NCI-H2227 (cell line): ENCODE results near the gene FANCL.
"Not testable (repeated sequence)": the region's sequence is repeated elsewhere in the genome, so short reads cannot be mapped to it uniquely, and the experiment has no call there.

Experiments used
- DNase-seq: peaks from one replicate; lab custom pipeline; 2025; ENCODE audit not compliant: unreplicated experiment; lab: John Stamatoyannopoulos, UW

Gene FANCL

DNA sequence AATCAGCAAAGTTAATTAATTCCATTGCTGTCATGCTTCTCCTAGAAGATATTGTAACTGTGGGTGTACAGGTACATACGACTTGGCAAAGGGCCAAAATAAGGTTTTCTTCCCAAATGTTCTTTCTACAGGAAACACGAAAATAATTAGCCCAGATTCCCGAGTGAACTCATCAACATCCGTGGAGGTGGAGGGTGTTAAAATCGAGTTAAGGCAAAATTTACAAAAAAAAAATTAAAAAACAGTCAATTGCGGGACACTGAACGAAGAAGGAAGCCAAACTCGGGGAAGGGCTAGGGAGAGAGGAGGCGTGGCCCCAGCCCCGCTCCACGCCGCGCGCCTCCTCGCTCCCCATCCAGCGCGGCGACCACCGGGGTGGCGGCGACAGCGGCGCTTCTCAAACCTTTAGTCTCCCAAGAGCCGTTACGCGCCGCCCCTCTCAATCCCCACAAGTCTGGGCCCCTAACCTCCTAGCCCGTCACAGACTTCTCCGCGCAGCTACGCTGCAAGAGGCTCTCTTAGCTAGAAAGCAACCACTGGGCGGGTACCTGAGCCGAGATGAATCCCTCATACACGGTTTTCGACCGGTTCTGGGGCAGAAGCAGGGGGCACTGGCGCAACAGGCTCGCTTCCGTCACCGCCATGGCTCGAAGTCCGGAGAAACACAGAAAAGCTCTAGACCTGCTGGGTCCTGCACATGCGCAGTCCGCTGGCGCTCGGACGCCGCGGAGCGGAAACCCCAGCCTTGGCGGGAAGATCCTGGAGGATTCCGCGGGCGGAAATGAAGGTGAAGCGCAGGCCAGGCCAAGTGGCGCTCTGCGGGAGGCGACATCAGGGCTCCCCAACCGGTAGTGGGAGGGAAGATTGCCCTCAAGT, at the start of gene FANCL:
Gene FANCL (minus strand): TSS at position 656 of the 876 bp plus-strand sequence. CDS start 12 bp downstream, at position 644.
- DNase-seq: peak; percentile 97

DNA sequence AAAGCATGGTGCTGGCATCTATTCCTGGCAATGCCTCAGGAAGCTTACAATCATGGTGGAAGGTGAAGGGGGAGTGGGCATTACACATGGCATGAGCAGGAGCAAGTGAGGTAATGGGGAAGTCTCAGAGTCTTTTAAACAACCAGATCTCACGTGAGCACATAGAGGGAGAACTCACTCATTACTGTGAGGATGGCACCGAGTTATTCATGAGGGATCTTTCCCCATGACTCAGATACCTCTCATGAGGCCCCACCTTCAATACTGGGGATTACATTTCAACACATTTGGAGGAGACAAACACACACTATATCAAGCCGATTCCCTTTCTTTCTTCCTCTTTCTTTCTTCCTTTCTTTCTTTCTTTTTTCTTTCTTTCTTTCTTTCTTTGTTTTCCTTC, 47.9 kb upstream of the FANCL start:
- DNase-seq: no peak

DNA sequence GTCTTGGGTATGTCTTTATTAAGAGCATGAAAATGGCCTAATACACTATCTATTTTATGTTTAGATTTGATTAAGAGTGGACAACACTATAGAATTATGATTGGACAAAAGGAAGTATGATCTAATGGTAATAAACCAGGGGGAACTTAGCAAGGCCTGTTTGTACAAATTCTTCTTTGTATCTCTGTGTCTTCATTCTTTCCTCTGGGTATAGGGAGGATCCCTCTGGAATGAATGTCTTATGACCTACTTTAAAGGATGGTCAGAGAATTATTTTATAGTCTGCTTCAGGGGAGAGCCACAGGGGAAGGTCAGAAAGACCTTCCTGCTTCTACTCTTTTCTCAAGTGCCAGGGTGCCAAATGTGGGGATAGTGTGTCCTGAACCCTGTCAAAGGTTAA, 42.8 kb upstream of the FANCL start:
- no peak for DNase-seq

DNA sequence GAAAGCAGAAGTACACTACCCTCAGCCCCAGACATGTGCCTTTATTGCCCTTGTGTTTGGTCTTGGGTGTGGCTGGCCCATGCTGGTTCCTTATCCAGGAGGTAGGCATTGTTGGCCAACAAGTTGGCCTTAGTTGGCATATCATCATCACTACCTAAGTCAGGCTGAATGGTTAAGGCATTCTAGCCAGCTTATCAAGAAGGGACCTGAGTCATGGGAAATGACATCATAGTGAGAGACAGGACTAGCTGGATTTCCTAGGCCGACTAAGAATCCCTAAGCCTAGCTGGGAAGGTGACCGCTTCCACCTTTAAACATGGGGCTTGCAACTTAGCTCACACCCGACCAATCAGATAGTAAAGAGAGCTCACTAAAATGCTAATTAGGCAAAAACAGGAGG, 34.0 kb upstream of the FANCL start:
- DNase-seq: not testable (repeated sequence)

DNA sequence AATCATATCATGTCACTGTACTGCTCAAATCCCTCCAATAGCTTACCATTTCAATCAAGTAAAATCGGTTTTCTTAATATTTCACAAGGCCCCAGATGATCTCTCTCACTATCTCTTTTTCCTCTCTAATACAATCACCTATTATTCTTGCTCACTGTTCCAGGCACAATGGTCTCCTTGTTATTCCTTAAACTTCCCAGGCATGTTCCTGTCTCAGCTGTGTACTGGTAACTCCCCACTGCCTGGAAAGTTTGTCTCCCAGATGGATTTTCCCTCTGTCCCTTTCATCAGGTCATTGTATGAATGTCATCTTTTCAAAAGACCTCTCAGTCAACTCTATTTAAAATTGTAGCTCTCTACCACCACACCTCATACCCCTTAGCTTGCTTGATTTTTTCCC, 30.7 kb upstream of the FANCL start:
- no peak for DNase-seq

DNA sequence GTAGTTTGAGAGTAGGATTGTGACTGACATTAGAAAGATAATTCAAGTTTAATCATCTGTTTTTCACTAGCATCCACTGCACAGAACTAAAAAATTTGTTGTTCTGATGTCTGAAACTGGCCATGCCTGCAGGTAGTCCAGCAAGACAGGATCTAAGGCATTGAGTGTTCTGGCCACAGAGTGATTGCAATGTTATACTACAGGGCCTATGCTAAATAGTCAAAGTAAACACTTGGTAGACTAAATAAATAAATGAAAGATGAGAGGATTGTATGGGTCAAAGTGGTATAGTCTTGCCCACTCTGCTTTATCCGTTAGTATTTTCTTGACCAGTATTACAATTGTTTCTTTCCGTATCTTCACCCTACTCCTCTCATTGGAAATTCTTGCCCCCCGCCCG, 27.6 kb upstream of the FANCL start:
- no peak for DNase-seq

DNA sequence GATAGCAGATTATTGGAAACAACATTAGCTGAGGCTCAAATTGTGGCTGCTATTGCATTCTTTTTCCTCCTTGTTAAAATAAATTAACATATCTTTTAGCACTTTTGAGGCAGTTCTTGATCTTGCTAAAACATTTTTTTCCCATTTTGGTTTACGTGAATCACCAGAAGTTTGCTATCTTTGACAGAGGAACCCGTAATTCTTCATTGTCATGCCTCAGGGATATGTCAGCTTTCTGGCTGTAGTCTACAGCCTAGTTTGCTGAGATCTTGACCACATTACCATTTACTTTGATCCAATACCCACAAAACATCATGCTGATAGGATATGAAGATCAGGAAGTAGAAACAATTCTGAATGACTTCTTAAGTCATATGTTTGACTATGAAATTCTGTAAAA, 25.1 kb upstream of the FANCL start:
- DNase-seq: no peak

DNA sequence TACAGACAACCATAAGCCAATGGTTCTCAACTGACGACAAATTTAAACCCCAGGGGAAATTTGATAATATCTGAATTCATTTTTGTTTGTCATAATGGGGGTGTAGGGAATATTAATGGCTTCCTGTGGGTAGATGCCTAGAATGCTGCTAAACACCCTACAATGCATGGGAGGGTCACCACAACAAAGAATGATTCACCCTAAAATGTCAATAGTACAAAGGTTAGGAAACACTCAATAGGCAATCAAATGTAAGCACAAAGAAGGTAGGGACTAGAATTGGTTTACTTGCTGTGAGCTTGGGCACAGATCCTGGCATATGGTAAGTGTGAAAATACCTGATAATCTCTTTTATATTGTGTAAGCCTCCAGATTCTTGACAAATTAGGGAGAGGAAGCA, 20.1 kb upstream of the FANCL start:
- no peak for DNase-seq

DNA sequence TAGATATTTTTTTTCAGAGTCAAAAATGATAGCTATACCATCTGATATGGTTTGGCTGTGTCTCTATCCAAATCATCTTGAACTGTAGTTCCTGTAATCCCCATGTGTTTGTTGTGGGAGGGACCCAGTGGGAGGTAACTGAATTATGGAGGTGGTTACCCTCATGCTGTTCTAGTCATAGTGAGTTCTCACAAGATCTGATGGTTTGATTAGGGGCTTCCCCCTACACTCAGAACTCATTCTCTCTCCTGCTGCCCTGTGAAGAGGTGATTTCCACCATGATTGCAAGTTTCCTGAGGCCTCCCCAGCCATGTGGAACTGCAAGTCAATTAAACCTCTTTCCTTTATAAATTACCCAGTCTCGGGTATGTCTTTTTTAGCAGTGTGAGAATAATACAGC, 17.3 kb upstream of the FANCL start:
- not testable (repeated sequence) for DNase-seq

DNA sequence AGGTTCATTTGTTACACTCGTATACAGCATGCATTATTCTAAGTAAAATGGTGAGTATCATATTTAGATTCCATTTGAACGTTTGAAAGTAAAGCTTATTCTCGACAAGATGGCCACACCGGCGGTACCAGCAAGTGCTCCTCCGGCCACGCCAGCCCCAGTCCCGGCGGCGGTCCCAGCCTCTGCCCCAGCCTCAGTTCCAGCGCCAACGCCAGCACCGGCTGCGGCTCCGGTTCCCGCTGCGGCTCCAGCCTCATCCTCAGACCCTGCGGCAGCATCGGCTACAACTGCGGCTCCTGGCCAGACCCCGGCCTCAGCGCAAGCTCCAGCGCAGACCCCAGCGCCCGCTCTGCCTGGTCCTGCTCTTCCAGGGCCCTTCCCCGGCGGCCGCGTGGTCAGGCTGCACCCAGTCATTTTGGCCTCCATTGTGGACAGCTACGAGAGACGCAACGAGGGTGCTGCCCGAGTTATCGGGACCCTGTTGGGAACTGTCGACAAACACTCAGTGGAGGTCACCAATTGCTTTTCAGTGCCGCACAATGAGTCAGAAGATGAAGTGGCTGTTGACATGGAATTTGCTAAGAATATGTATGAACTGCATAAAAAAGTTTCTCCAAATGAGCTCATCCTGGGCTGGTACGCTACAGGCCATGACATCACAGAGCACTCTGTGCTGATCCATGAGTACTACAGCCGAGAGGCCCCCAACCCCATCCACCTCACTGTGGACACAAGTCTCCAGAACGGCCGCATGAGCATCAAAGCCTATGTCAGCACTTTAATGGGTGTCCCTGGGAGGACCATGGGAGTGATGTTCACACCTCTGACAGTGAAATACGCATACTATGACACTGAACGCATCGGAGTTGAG, 10.4 kb upstream of the FANCL start:
- DNase-seq: not testable (repeated sequence)

DNA sequence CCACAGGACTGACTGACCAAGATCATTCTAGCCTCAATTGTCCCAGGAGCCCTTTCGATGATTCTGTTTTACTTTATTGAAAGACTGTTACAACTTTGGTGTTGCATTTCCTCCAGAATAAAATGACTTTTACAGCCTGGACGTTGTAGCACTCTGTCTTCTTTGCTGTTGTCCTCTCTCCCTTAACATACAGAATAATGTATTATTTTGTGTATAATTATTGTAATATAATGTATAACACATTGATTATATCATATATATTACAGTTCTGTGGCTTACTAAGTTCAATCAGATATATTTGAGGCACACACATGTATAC, 380 bp upstream of the FANCL start:
- no peak for DNase-seq

DNA sequence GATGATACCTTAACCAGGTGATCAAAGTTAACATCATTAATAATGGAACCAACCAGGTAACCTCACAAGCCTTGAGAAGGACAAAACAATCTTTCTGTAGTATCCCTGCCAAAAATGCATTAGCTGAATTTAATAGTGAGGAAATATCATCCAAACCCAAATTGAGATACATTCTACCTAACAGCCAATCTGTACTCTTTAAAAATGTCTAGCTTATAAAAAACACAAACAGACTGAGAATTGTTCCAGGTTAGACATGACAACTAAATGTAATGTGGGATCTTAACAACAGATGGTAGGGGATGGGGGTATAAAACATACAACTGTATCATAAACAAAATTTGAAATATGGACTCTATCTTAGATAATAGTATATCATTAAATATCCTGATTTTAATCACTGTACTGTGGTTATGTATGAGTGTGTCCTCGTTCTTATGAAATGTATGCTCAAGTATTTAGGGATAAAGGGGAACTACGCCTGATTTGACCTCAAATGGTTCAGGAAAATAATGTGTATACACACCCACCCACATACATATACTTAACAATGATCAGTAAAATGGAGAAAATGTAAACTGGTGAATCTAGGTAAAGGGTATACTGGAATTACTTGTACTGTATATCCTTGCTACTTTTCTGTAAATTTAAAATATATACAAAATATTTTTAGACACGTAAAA, 1.7 kb downstream of the FANCL start:
- no peak for DNase-seq

DNA sequence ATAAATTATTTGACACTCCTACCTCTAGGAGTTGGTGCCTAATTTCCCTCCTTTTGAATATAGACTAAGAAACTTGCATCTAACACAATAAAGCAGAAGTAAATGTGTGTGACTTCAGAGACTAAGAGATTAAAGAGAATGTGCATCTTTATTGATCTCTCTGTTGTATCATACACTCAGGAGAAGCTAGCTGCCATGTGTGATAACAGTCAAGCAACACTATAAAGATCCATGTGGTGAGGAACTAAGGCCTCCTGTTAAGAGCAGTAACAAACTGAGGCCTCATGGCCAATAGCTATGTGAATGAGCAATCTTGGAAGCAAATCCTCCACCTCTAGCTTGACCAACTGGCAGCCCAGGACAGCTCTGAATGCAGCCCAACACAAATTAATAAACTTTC, 3.4 kb downstream of the FANCL start:
- DNase-seq: no peak

DNA sequence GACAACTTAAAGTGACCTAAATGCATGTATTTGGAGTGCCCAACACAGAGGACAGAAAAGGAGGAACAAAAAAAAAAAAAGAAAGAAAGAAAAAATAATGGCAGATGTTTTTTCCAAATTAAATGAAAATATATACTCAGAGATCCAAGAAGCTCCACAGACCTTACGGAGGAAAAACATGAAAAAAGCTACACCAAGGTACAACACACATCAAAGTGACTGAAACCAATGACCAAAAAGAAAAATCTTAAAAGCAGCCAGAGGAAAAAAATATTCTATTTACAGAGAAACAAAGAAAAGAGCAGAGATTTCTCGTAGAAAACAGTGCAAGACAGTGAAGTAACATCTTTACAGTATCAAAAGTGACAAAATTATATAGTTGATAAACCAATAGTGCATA, 5.1 kb downstream of the FANCL start:
- DNase-seq: no peak

DNA sequence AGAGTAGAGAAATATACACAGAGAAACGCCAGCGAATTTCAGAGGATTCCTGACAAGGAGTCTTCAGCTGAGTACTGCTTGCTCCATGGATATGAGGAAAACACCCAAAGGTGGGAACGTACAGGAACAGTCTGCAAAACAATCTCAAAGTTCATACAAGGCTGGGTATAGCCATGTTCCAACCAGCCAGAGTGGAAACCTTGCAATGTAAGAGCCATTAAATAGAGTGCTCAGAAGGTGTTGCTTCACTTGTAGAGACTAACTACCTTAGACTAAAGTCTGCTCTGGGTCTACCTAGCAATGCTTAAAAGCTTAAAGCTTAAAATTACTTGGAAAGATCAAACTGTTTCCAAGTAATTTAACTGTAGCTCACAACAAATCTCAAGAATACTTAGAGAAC, 6.0 kb downstream of the FANCL start:
- no peak for DNase-seq

DNA sequence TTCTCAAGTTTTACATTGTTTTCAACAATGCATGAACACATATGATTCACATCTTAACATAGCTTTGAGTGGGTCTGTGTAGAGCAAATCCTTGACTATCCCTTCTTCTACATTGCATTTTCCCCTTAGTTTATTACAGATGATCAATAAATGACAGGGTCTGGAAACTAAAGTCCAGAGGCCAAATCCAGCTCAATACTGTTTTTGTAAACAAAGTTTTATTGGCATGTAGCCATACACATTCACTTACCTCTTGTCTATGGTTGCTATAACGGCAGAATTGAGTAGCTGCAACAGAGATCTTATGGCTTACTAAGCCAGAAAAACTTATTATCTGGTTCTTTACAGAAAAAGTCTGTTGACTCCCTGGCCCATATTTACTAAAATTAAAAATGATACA, 12.8 kb downstream of the FANCL start:
- DNase-seq: no peak

DNA sequence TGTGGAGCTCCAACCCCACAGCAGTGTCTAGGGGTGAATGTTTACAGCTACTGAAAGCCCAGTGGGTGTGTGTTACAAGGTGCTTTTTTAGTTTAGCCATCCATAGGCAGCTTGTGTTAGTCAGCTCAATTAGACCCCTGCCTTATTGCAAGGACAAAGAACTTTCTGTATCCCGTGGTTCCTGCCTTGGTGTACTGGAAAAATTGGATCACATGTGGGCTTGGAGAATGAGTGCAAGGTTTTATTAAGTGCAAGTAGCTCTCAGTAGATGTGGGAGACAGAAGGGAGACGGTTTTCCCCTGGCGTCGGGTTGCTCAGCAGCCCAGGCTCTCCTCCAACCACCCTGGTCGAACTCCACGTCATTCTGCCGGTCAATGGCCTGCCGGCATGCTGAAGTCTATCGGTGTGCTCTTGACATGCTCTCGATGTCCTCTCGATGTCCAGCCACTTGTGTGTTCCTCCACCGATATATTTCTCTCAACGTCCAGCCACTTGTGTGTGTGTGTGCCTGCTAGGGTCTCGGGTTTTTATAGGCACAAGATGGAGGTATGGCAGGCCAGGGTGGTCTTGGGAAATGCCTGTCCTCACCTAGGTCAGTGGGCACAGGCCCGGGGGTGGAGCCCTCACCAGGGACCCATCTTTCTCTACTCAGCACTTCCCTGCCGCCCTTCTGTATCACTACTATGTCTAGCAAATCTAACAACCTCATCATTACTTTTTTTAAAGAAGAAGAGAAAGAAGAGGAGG, 13.8 kb downstream of the FANCL start:
- no peak for DNase-seq

DNA sequence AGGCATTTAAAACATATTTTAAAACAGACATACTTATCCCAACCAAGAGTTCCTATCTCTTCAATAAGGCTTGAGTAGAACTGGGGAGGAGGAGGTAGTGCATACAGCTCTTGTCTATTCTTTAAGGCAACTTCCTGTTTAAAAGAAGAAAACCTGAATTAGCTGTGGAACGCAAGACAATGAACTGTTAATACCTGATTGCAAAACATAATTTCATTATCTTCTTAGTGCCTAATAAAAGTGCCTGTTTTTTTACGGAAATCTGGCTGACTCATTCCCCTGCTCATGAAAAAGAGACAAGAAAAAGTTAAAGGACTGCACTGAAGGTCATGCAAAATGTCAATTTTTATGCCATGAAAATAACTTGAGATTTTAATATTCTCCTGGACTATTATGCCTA, 19.2 kb downstream of the FANCL start:
- no peak for DNase-seq

DNA sequence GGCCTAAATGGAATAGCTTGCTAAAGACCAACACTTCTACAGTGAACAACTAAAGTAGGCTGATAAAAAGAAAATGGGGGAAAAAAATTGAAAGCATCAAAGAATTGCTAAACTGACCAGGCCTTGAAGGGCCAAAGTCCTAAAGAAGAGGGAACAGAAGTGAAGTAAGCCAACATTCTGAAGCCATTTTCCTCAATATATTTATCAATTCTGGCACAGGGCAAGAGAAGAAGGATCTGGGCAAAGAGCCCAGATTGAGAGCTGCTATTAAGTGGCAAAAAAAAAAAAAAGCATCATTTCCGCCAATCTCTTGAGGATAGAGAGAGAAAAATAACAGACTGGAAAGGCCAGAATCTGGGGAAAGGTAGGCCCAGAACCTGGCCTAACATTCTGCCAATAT, 25.7 kb downstream of the FANCL start:
- DNase-seq: peak; percentile 36

DNA sequence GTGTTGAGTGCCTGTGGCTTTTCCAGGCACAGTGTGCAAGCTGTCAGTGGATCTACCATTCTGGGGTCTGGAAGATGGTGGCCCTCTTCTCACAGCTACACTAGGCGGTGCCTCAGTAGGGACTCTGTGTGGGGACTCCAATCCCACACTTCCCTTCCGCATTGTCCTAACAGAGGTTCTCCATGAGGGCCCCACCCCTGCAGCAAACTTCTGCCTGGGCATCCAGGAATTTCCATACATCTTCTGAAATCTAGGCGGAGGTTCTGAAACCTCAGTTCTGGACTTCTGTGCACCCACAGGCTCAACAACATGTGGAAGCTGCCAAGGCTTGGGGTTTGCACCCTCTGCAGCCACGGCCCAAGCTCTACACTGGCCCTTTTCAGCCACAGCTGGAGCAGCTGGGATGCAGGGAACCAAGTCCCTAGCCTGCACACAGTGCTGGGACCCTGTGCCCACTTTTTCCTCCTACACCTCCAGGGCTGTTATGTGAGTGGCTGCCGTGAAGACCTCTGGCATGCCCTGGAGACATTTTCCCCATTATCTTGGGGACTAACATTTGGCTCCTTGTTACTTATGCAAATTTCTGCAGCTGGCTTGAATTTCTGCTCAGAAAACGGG, 30.1 kb downstream of the FANCL start:
- DNase-seq: not testable (repeated sequence)

DNA sequence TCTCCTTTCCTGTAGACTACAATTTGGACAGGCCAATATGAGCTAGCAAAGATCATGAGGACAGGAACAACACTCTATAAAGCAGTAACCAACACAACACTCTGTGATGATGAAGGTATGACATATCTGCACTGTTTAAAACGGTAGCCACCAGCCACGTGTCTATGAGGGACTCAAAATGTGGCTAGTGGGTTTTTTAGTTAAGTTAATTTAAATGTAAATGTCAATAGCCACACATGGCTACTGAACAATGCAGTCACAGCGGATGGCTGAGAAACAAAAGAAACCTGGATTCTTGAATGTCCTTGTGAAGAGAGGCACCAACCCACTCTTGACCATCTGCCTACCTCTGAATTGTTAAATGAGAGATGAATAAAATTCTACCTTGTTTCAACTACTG, 33.9 kb downstream of the FANCL start:
- no peak for DNase-seq
